GM19324 (cell line): ENCODE data around the gene LLPH.
A peak's percentile ranks its signal among the peaks of the same experiment; 100 is the strongest.
"Not testable (repeated sequence)": the region's sequence is repeated elsewhere in the genome, so short reads cannot be mapped to it uniquely, and the experiment has no call there.

Experiments
- ATAC-seq: cut with Tn5 transposase; IDR thresholded peaks from one replicate; pipeline ENCODE4 v1.9.1; 2021; ENCODE audit warnings: mild to moderate bottlenecking, moderate library complexity; ENCODE audit not compliant: unreplicated experiment, low FRiP score

LLPH gene

GRCh38 chr12:66130267-66131066, at the start of gene LLPH:
LLPH (minus strand) TSS chr12:66130750; CDS start chr12:66129106, 1,644 bp downstream.
- ATAC-seq, result peak; percentile 100

DNA sequence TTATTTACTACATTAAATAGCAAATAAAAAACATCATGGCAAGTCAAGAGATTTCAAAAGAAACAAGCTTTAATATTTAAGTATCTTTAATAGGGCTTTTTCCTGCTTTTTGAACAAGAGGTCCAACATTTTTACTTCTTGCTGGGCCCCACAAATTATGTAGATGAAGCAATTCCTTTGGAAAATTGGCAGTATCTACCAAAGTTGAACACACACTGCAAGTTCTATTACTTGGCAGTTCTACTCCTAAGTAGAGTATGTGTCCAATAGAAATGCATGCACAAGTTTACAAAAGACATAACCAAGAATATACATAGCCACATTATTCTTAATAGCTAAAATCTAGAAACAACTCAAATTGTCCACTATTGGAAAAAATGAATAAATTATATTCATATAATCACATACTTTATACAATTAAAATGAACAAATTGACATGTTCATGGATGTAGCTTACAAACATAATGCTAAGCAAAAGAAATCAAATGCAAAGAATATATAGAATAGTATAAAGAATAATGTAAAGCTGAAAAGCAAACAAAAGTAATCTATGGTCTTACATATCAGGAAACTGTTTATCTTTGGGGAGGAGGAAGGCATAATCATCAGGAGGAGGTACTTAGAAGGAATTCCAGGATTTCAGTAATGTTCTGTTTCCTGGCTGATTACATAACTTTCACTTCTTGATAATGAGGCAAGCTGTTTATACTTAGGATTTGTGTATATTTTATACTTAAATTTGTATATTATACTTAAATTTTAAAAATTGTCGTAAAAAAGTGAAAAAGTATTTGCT, 45.8 kb upstream of the LLPH start:
- ATAC-seq, result no peak

DNA sequence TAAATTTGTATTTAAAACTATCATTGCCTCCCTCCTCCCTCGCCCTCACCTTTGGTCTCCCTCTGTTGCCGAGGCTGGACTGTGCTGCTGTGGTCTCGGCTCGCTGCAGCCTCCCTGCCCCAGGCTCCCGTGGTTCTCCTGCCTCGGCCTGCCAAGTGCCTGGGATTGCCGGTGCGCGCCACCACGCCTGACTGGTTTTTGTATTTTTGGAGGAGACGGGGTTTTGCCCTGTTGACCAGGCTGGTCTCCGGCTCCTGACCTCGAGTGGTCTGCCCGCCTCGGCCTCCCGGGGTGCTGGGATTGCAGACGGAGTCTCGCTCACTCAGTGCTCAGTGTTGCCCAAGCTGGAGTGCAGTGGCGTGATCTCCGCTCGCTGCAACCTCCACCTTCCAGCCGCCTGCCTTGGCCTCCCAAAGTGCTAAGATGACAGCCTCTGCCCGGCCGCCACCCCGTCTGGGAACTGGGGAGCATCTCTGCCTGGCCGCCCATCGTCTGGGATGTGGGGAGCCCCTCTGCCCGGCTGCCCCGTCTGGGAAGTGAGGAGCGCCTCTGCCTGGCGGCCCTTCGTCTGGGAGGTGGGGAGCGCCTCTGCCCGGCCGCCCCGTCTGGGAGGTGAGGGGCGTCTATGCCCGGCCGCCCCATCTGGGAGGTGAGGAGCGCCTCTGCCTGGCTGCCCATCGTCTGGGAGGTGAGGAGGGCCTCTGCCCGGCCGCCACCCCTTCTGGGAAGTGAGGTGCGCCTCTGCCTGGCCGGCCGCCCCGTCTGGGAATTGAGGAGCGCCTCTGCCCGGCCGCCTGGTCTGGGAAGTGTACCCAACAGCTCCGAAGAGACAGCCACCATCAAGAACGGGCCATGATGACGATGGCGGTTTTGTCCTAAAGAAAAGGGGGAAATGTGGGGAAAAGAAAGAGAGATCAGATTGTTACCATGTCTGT, 44.1 kb upstream of the LLPH start:
- not testable (repeated sequence) for ATAC-seq

GRCh38 chr12:66170606-66171005, 40.1 kb upstream of the LLPH start:
- no peak for ATAC-seq

DNA sequence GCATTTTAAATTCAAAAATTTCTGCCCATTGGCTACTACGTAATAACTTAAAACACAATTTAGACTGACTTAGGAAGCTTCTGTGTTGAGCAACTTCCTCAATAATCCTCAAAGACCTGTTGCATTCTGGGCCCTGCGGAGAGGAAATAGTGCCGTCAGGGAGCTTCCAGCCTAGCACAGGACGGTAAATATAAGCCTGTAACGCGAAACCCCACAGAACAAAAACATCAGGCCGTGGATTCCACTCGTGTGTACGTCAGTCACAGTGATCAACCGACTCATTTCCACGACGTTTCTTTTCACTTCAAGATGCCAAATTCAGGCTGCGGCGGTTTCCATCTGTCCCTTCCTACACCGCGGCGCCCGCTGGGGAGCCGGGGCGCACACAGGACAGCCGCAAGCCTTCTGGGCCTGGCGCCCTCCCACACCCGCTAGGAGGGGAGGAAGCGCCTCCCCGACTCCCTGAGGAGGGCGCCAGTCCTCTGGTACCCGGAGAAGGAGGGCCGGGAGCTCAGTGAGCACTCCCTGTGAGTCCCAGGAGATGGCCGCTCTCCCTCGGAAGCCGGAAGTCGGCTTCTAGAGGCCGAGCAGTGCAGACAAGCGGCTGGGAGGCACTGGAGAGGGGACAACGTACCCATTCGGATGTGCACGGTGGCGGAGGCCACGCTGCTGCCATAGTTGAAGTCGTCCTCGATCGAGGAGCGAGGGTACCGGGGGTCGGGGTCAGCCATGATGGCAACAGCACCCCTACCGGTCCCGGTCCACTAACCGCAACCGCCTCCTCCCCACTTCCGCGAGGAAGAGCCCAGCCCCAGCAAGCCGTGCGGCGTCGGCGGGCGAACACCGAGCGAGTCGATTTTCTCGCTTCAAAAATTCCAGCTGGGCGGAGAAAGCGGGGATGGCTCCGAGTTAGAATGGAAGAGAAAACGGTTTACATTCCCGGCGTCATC, 38.9 kb upstream of the LLPH start, which contains the start of gene TMBIM4:
TSS of gene TMBIM4 (minus strand) at position 776 of the 950 bp plus-strand sequence. CDS start at position 731, 45 bp downstream.
- peak; percentile 90 for ATAC-seq

GRCh38 chr12:66168410-66168809, 37.9 kb upstream of the LLPH start:
- no peak for ATAC-seq

DNA sequence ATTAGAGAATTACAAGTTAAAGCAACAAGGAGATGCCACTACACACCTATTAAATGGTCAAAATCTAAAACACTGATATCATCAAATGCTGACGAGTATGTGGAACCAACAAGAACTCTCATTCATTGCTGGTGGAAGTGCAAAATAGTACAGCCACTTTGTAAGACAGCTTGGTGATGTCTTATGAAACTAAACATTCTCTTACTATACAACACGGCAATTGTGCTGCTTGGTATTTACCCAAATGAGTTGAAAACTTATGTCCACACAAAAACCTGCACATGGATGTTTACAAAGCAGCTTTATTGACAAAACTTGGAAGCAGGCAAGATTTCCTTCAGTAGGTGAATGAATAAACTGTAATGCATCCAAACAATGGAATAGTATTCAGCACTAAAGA, 36.0 kb upstream of the LLPH start:
- ATAC-seq, result no peak

GRCh38 chr12:66165141-66165540, 34.6 kb upstream of the LLPH start:
- ATAC-seq, result no peak

DNA sequence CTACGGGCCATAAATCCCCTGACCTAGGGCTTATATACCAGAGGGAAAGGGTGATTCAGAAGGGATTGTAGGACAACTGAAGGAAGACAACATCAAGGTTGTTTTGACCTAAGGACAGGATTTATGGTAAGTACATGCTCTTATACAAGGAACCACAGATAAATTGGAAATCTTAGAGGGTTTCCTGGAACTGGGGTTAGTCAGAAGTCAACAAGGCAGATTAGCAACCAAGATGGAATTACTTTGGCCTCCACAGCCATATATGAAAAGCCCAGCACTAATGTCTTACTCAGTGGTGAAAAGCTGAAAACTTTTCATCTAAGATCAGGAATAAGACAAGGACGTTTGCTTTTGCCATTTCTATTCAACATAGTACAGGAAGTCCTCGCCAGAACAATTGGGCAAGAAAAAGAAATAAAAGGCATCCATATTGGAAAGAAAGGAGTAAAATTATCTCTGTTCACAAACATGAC, 33.8 kb upstream of the LLPH start:
- ATAC-seq, result no peak

GRCh38 chr12:66163289-66163688, 32.7 kb upstream of the LLPH start:
- ATAC-seq, result no peak

DNA sequence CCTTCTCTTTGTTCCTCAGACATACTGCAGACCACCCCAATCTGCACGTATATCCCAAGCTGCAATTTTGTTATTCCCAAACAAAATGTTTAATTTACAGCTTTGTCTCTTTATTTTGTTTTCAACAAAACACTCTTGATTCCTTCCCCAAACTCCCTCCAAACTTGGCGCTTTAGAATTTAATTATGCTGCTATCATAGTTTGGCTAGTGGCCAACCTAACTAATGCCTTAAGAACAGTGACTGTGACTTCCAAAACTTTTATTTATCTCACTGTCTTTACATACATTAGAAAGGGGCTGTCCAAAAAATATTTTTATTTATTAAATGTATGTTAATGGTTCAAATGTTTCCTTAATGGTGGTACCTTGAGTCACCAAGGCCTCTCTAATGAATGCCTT, 32.2 kb upstream of the LLPH start:
- ATAC-seq, result no peak

- no peak for ATAC-seq
Observed at GRCh38 chr12:66160704-66161103, 30.2 kb upstream of the LLPH start.

DNA sequence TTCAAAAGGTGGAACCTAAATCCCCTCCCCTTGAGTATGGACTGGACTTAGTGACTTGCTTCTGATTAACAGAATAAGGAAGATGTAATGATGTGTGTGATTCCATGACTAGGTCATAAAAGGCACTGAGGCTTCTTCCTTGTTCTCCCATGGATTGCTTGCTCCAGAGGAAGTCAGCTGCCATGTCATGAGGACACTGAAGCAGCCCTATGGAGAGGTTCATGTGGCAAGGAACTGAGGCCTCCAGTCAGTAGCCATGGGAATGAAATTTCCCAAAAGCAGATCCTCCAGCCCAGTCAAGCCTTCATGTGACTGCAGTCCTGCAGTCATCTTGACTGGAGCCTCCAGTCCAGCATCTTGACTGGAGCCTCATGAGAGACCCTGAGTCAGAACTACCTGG, 28.6 kb upstream of the LLPH start:
- no peak for ATAC-seq

DNA sequence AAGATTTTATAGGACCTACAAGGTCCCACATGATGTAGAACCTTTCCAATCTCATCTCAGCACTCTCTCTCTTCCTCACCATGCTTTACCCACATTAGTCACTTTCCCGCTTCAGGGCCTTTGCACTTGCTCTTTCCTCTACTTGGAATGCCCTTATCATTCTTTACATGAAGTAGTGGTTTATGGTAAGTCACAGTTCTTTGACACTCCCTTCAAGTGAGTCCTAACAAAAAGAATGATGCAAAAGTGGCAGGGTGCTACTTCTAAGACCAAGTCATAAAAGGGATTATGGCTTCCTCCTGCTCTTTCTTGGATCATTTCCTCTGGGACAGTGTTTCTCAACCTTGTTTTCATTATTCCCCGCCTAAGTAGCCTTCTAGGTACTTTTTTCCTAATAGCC, 26.1 kb upstream of the LLPH start:
- ATAC-seq, result no peak

DNA sequence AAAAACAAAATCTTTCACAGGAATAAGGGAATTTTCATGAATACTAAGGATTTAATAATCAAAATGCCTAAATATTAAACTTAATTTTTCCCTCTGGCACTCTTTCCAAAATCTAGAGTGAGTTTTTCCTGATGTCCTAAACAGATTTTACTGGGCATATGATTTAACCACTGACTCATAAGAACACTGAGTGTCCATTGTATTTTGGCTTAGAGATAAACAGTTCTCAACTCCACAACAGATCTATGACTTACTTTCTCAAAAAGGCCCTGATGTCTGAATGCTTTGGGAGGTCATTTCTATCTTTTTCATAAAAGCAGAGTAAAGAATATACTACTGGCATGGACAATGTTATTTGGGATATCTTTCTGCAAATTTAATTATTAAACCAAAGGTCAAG, 24.2 kb upstream of the LLPH start:
- ATAC-seq, result no peak

- ATAC-seq, result no peak
Observed at GRCh38 chr12:66152732-66153131, 22.2 kb upstream of the LLPH start.

- ATAC-seq, result no peak
Observed at GRCh38 chr12:66149702-66150398, 19.3 kb upstream of the LLPH start.

DNA sequence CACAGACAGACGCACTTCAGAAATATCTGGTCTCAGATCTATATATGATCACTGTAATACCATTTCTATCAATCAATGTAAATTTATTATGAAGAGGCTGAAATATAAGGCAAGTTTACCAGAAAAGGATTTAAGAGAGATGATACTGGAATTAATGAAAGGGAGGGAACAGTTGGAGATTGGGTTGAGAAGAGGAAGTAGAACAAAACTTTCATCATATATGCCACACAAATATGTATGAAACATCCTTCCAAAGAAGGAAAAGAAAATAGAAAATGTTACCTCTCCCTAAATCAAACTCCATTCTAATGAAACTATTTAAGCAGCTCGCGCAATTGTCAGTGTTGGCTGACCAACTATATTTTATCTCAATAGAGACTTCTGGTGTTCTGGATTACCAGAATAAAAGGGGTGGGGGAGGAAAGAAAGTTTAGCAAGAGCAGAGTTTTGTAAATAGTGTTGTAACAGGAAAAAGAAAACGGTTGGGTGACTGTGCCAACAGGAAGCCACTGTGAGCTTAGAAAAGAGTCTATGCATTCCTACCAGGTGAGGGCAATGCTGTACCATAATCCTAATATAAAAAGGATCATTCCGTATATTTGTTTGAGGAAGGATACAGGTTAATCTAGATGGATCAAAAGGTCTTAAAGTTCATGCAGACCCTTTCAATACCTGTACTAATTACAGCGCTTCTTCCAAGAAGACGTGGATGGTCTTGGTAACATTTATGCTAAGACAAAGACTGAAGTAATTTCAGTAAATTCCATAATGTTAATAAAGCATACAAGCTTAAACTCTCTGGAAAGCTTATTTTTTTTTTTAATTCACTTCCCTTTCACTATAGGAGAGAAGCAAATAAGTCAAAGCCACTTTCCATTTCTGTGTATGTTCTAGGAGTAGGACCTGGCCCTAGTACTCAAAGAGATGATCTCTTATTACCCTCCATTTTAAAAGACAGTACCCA, 14.5 kb upstream of the LLPH start:
- ATAC-seq, result no peak
